NCI-H1092 treated with DMSO at 0.1 percent for 48 hours (cell line): ENCODE data around the gene HS6ST1.

Experiments used
- DNase-seq: peaks from one replicate; lab custom pipeline; 2025; lab: John Stamatoyannopoulos, UW

The HS6ST1 gene

DNA sequence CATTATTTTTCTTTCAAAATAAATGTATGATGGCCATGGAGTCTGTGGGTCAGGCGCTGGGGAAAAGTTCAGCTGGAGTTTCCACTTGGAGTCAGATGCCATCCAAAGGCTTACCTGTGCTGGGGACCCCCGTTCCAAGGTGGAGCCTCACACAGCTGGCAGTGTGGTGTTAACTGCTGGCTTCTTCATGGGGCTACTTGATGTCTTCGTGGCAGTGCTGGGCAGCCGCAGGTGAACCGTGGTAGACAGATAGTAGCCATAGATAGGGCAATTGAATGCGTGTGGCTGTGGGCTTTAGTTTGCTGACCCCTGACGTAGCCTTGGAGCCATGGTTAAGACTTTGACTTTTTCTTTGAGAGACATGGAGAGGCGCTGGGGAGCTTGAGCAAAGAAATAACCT lies 83.1 kb downstream of the HS6ST1 start:
- DNase-seq = no peak

- no peak for DNase-seq
Measured at GRCh38 chr2:128234613-128235012, 84.1 kb downstream of the HS6ST1 start.

- DNase-seq = no peak
Measured at GRCh38 chr2:128233790-128234395, 84.8 kb downstream of the HS6ST1 start.

DNA sequence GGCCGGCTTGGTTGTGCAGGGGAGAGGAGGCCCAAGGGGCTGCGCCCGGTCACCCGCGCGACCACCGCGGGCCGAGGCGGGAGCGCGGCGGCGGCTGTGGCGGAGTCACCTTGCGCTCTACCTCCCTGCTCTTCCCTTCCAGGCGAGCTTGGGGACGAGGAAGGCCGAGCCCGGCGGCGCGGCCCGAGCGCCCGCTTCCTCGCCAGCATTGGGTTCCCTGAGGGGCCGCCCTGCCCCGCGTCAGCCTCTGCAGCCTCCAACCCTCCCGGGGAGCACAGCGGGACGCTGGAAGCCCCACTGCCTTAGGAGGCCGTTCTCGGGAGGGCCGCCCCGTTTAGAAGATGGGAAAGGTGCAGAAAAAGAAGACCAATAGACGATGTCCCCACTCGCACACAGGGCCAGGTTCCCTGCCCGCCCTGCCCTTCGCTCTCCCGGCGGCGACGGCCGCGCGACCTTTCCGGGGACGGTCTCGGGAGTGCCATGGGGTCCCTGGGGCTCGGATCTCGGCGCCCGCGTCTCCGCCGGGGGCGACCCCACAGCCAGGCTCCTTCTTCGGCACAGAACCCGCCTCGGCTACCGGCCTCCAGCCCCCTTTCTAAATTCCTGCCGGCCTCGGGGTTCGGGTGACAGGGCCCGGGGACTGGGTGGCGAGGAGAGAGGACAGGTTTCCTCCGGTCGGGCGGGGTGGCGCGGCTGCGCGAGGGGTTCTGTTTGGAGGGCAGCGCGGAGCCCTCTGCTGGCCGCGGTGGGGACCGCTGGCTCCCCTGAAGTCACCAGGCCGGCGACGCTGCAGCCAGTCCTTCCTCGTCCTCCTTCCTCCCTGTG lies 85.5 kb downstream of the HS6ST1 start:
- DNase-seq = peak; percentile 66

DNA sequence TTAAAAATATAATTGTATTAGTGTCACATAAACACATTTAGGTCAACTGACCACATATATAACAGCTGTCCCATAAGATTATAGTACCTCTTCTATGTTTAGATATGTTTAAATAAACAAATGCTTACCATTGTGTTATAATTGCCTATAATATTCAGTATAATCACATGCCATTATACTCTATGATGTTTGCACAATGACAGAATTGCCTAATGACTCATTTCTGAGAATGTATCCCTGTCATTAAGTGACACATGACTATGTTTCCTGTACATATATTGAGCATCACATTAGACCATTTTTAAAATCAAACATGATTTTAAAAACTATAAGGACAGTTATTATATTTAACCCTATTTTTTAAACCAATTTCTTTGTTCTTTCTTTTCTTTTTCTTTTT lies 89.8 kb downstream of the HS6ST1 start:
- DNase-seq = no peak

- DNase-seq = no peak
Measured at GRCh38 chr2:128227862-128228261, 90.8 kb downstream of the HS6ST1 start.

DNA sequence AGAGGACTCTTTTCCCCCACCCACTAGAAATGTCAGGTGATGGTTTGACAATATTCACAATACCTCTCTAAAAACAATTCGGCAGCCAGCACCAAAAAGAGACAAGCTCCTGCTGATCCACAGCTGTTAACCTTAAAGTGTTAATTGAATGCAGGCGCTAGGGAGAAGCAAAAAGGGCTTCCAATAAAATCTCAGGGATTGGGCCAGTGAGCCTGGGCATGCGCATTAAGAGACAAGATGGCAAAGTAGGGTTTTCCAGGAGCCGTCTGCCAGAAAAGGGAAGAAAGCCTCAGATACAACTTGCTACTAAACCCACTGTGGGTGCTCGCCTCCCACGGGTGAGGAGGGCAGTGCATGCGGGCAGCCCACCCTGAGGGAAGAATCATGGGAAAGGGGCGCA lies 98.8 kb downstream of the HS6ST1 start:
- DNase-seq = no peak

GRCh38 chr2:128217671-128218070 lies 101.0 kb downstream of the HS6ST1 start:
- no peak for DNase-seq

DNA sequence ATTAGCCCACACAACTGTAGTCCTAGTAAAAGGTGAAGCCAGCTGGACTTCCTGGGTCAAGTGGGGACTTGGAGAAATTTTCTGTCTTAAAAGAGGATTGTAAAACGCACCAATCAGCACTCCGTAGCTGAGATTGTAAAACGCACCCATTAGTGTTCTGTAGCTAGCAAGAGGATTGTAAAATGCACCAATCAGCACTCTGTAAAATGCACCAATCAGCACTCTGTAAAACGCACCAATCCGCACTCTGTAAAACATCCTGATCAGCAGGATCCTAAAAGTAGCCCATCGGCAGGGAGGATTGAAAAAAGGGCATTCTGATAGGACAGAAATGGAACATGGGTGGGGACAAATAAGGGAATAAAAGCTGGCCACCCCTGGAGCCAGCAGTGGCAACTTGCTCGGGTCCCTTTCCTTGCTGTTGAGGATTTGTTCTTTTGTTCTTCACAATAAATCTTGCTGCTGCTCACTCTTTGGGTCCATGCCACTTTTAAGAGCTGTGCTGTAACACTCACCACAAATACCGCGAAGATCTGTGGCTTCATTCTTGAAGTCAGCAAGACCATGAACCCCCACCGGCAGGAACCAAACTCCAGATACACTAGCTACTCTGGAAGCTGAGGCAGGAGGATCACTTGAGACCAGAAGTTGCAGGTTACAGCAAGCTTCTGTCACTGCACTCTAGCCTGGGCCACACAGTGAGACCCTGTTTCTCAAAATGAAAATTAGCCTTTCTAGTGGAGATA lies 102.6 kb downstream of the HS6ST1 start:
- DNase-seq = no peak
